HG03095 (cell line): ENCODE measurements around the gene ABCB11.
"Not testable (repeated sequence)": the region's sequence is repeated elsewhere in the genome, so short reads cannot be mapped to it uniquely, and the experiment has no call there.

Source experiments
- ATAC-seq: cut with Tn5 transposase; IDR thresholded peaks from one replicate; pipeline ENCODE4 v1.9.1; 2021; ENCODE audit warnings: moderate library complexity; ENCODE audit not compliant: unreplicated experiment

ABCB11 gene

GRCh38 chr2:168896783-168897182 lies 134.3 kb downstream of the ABCB11 start:
- no peak for ATAC-seq

GRCh38 chr2:168895771-168896170 lies 135.4 kb downstream of the ABCB11 start:
- no peak for ATAC-seq

GRCh38 chr2:168894720-168895119 lies 136.4 kb downstream of the ABCB11 start:
- no peak for ATAC-seq

- ATAC-seq: no peak
Observed at GRCh38 chr2:168894101-168894500, 137.0 kb downstream of the ABCB11 start.

- no peak for ATAC-seq
Observed at GRCh38 chr2:168892327-168892726, 138.8 kb downstream of the ABCB11 start.

GRCh38 chr2:168890006-168890782 lies 140.9 kb downstream of the ABCB11 start, which contains the start of gene SPC25:
Gene SPC25 (minus strand): TSS chr2:168890430. CDS start chr2:168889519, 911 bp downstream.
- ATAC-seq: peak; percentile 100

GRCh38 chr2:168889635-168890005 lies 141.5 kb downstream of the ABCB11 start:
- ATAC-seq: no peak

GRCh38 chr2:168884975-168885374 lies 146.1 kb downstream of the ABCB11 start:
- ATAC-seq: no peak

- ATAC-seq: not testable (repeated sequence)
Observed at GRCh38 chr2:168882163-168882562, 149.0 kb downstream of the ABCB11 start.

- ATAC-seq: no peak
Observed at GRCh38 chr2:168874368-168875054, 156.6 kb downstream of the ABCB11 start.

- ATAC-seq: not testable (repeated sequence)
Observed at GRCh38 chr2:168870824-168871223, 160.3 kb downstream of the ABCB11 start.
